Suprapubic skin (tissue), 4 donors: Measurements from ENCODE around the gene TYSND1.

Source experiments
- EP300 ChIP-seq: sonication (generic); formaldehyde crosslinking; IDR thresholded peaks from one replicate; pipeline ENCODE4 v1.6.1; 2017; ENCODE audit warnings: antibody characterized with exemption
- POLR2A ChIP-seq, 2 donors: fragments of 450-650 bp; IDR thresholded peaks; one replicate each; pipeline ENCODE4 v1.6.1; 2017; ENCODE audit warnings: antibody characterized with exemption in 2 of 2, mild to moderate bottlenecking in 2 of 2, moderate library complexity in 2 of 2
- POLR2AphosphoS5 ChIP-seq, 3 donors: sonication (generic); formaldehyde crosslinking; IDR thresholded peaks; one replicate each; pipeline ENCODE4 v1.6.1; 2017; ENCODE audit warnings: antibody characterized with exemption in 3 of 3
- TF ChIP-seq, protein P1 (sequence below), 2 donors: fragments of 200-600 bp in 1 of 2; fragments of 450-650 bp in 1 of 2; sonication (generic) in 1 of 2; IDR thresholded peaks; one replicate each; pipeline ENCODE4 v1.5.1; 2016 to 2019; ENCODE audit warnings: antibody characterized with exemption in 2 of 2, mild to moderate bottlenecking in 1 of 2, moderate library complexity in 1 of 2

DNA sequence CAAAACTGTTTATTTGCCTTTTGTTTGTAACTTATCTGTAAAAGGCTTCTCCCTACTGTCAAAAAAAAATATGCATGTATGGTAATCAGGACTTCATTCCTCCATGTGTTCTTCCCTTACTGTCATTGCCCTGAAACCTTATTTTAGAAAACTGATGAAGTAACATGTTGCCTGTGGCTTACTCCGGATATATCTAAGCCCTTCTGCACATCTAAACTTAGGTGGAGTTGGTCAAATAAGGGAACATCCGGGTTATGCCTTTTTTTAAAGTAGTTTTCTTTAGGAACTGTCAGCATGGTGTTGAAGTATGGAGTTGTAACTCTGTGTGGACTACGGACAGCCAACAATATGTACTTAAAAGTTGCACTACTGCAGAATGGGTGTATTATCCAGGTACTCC, 17.7 kb upstream of the TYSND1 start:
- TF ChIP-seq, protein P1, sequence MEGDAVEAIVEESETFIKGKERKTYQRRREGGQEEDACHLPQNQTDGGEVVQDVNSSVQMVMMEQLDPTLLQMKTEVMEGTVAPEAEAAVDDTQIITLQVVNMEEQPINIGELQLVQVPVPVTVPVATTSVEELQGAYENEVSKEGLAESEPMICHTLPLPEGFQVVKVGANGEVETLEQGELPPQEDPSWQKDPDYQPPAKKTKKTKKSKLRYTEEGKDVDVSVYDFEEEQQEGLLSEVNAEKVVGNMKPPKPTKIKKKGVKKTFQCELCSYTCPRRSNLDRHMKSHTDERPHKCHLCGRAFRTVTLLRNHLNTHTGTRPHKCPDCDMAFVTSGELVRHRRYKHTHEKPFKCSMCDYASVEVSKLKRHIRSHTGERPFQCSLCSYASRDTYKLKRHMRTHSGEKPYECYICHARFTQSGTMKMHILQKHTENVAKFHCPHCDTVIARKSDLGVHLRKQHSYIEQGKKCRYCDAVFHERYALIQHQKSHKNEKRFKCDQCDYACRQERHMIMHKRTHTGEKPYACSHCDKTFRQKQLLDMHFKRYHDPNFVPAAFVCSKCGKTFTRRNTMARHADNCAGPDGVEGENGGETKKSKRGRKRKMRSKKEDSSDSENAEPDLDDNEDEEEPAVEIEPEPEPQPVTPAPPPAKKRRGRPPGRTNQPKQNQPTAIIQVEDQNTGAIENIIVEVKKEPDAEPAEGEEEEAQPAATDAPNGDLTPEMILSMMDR (IDR thresholded peaks at IDR 0.05): no peak
- TF ChIP-seq POLR2A (IDR thresholded peaks at IDR 0.05): no peak
- no peak for TF ChIP-seq POLR2AphosphoS5 (IDR thresholded peaks at IDR 0.05)
- no peak for TF ChIP-seq EP300
